GM10847 (cell line): ENCODE data around the gene NCEH1.

ENCODE experiments used
- POLR2A ChIP-seq: IDR thresholded peaks from 2 replicates; pipeline ENCODE4 v1.6.1; 2011; ENCODE audit not compliant: insufficient read length; ENCODE audit errors: extremely low read depth

The NCEH1 gene, protein sequence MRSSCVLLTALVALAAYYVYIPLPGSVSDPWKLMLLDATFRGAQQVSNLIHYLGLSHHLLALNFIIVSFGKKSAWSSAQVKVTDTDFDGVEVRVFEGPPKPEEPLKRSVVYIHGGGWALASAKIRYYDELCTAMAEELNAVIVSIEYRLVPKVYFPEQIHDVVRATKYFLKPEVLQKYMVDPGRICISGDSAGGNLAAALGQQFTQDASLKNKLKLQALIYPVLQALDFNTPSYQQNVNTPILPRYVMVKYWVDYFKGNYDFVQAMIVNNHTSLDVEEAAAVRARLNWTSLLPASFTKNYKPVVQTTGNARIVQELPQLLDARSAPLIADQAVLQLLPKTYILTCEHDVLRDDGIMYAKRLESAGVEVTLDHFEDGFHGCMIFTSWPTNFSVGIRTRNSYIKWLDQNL

GRCh38 chr3:172710664-172711453 is at the start of gene NCEH1:
Gene NCEH1, minus strand, starts transcription at chr3:172711067. Its CDS starts 83 bp downstream, at chr3:172710984.
- TF ChIP-seq POLR2A, result peak; percentile 73

- no peak for TF ChIP-seq POLR2A
Measured at GRCh38 chr3:172753125-172753524, 42.3 kb upstream of the NCEH1 start.

DNA sequence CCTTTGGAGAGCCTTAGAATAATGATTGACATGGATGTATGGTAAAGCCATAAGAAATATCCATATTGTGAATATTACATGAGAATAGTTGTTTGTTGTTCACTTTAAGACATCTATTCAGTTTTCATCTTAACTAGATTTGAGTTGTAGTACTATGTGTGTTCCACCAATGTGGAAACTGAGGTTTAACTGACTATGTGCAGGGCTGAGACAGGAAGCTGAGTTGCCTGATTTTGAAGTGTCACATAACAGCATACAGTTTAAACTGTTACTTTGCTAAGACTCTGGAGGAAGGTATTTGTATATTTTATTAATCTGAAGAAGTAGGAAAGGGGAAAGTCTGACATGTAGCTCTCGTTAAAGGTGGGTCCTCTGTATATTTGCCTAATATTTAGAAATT is 41.8 kb upstream of the NCEH1 start:
- TF ChIP-seq POLR2A, result no peak

DNA sequence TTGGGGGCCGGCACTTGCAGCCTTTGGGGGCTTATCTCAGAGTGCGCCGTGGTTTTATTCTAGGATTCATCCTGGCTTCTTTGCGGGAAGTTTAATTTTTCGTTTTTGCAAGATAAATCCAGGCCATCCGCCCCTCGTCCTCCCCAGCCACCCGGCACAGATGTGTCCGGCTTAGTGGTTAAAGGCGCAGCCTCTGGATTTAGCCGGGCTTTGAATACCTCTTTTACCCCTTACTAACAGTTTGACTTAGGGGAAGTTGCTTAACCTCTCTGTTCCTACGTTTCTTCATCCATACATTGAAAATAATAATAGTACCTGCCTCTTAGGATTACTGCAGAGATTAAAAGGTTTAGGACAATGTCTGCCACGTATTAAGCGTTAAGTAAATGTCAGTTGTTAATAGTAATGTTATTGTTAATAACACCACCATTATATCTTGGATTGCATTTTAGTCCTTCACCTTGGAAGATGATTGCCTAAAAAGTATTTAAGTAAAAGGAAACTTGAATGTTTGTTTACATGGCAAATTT is 40.4 kb upstream of the NCEH1 start:
- no peak for TF ChIP-seq POLR2A

DNA sequence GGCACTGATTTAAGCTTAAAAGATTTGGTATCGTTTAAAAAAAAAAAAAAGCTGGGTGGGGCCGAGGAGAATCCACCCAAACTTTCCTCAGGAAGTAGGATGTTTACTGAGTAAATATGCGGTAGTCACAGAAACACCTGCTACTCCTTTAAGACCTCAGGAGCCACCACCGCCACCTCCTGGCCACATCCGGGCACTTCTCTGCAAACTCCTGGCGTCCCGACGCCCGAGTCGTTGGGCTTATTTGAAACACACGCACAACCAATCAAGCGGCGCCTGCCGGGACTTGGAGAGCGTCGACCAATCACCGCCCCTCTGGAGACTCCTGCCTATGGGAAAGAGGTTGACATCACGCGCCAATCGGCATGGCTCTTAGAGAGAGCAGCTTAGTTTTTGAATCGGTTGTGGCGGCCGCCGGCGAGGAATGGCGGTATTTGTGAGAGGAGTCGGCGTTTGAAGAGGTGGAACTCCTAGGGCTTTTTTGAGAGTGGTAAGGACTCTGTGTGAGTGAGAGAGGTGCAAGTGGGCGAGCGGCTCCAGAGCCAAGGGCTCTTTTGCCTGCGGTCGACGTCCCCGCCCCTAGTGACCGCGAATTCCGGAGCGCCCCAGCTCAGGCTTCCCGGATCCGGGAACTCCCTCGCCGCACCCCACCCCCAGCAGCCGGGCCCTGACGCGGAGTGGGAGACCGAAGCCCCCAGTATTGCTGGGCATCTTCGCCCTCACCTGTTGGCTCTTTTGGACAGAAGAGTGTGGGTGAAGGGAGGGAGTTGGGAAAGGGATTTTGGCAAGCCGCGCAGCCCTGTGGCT is 39.7 kb upstream of the NCEH1 start, which contains the start of gene ECT2:
Gene ECT2, plus strand, starts transcription at position 359 of the 807 bp plus-strand sequence. CDS start 3,805 bp downstream, outside the sequence.
- TF ChIP-seq POLR2A, result no peak

DNA sequence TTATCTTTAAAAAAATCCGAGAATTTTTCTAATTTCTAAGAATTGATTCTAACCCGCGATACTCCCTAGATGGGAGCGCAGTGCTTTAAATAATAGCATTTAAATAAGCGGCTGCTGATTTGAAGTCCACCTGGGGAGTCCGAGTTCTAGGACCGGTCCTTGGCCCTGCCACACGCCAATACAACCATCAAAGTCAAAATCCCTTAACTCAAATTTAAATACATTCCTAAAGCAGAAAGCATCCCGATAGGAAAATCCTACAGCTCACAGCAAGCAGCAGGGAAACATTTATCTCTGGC is 39.2 kb upstream of the NCEH1 start:
- no peak for TF ChIP-seq POLR2A

- TF ChIP-seq POLR2A, result no peak
Measured at GRCh38 chr3:172749230-172749965, 38.5 kb upstream of the NCEH1 start.

DNA sequence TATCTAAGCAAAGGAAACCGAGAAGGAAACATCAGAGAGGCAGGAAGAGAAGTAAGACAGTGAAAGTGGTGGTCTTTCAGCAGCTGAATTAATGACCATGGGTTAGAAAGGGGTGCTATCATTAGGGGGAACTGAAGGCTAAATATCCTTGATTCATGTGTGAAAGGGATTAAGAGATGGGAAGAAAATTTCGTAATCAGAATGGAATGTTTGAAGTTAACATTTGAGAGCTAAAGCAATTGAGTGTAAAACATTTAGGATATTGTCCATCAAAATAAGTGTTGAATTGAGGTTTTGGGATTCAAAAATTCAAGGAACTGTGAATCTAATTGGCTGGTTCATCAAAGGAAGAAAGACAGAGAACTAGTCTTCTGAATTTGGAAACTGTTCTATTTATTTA is 35.6 kb upstream of the NCEH1 start:
- no peak for TF ChIP-seq POLR2A

GRCh38 chr3:172739462-172739861 is 28.6 kb upstream of the NCEH1 start:
- TF ChIP-seq POLR2A, result no peak

GRCh38 chr3:172735014-172735413 is 24.1 kb upstream of the NCEH1 start:
- TF ChIP-seq POLR2A, result no peak

DNA sequence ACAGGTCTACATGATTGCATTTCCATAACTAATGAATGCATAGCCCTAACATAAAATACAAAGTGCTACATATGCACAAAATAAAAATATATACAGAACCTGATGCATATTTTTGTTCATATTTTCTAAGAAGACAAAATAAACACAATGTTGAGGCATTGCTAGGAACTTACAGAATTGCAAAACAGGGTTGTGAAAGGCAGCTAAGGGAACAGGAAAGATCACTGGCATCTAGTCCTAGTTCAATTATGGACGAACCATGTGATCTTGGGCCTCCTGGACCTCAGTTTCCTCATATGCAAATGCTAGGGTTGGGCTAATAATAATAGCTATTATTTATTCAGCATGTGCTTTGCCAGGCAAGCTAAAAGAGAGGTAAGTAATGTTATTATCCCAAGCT is 15.5 kb upstream of the NCEH1 start:
- no peak for TF ChIP-seq POLR2A

DNA sequence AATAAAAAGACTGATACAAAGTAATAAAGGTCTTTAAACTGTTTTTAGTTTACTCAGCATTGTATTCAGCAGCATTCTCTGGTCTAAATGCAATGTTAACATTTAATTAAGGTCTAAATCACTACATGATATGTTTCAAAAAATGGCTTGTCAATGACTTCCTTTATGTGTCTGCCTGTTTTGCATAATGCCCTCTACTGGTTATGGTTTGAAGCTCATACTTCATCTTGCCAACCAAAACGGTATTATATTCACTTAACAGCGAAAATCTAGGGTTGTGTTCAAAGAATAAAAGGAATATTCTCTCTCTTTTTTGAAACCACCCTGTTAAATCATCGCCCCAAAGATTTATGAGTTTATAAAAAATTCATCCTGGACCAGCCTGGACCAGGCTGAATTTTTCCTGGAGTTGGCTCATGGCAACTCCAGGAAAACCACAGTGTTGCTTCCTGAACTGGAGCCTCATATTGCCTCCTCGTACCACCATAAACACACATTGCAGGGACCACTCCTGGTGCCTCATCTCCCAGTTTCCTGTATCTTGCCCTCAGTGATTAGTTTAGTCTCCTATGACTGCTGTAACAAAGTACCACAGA is 6.7 kb upstream of the NCEH1 start:
- TF ChIP-seq POLR2A, result no peak

GRCh38 chr3:172716476-172716875 is 5.6 kb upstream of the NCEH1 start:
- TF ChIP-seq POLR2A, result no peak

DNA sequence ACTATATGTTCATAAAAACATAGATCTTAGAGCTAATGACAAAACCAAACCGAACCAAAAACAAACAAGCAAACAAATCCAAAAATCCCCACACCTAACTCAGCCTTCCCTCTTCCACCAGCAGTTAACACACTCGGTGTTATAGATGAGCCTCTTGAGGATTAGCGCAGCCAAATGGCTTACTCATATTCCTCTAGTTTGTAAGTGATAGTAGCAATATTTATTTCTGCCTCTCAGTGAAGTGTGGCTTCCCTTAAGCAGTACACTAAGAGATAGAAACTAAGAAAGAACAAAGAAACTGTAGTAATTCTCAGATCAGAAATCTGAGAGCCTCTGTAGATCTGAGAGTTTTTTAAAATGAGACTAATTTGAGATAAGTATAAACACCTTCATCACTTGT is 2.4 kb upstream of the NCEH1 start:
- no peak for TF ChIP-seq POLR2A
